Ovary (tissue), 3 donors: ENCODE measurements around the gene ADAM12.

Source experiments
- POLR2A ChIP-seq: fragments of 450-650 bp; IDR thresholded peaks from one replicate; pipeline ENCODE4 v1.6.1; 2017; ENCODE audit warnings: antibody characterized with exemption, mild to moderate bottlenecking, moderate library complexity
- TF ChIP-seq, protein P1 (sequence below), 3 donors: fragments of 450-650 bp in 2 of 3; fragments of 200-600 bp in 1 of 3; IDR thresholded peaks; one replicate each; pipeline versions ENCODE4 v1.5.1 to v1.8.0; 2016 to 2022; ENCODE audit warnings: antibody characterized with exemption in 3 of 3, mild to moderate bottlenecking in 1 of 3
- donor health status: DM: no; HTN: no; CAD: no.

DNA sequence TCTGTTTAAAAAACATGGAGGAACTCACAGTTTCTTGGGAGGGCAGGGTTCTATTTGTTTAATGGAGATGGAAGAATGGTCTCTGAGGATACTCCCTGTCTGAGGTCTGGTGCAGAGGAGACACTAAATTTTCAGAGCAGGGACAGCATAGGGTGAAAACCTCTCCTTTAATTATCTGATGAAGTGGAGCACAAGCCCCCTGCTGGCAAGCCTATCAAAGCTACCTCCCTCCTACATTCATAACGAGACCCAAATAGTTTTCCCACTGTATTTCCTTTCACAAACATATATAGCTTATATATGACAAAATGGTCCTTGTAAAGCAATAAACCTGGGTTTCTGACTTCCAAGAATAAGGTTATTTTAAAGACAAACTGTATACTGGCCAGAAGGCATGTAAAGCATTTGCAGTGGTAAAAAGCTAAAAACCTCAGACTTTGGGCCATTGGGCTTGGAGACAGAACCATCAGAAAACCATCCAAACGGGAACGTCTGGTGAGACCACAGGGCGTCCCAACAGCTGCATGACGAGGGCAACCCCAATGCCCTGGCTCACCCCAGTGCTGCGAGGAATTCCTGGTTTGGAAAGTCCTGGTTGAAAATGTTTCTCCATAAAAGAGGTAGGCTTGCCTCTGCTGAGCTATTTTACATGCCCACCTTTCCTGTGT, 290.6 kb downstream of the ADAM12 start:
- TF ChIP-seq, protein P1, sequence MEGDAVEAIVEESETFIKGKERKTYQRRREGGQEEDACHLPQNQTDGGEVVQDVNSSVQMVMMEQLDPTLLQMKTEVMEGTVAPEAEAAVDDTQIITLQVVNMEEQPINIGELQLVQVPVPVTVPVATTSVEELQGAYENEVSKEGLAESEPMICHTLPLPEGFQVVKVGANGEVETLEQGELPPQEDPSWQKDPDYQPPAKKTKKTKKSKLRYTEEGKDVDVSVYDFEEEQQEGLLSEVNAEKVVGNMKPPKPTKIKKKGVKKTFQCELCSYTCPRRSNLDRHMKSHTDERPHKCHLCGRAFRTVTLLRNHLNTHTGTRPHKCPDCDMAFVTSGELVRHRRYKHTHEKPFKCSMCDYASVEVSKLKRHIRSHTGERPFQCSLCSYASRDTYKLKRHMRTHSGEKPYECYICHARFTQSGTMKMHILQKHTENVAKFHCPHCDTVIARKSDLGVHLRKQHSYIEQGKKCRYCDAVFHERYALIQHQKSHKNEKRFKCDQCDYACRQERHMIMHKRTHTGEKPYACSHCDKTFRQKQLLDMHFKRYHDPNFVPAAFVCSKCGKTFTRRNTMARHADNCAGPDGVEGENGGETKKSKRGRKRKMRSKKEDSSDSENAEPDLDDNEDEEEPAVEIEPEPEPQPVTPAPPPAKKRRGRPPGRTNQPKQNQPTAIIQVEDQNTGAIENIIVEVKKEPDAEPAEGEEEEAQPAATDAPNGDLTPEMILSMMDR (IDR thresholded peaks at IDR 0.05) = no peak
- TF ChIP-seq POLR2A = no peak
